CD4-positive, alpha-beta T cell treated with Interleukin-15 for 1 hour (primary cell): Measurements from ENCODE around the gene TSPAN12.
"Not testable (repeated sequence)": the region's sequence is repeated elsewhere in the genome, so short reads cannot be mapped to it uniquely, and the experiment has no call there.

ENCODE experiments used
- DNase-seq: peaks from one replicate; pipeline ENCODE4 v3.0.0-alpha.2; 2020

Gene TSPAN12, protein sequence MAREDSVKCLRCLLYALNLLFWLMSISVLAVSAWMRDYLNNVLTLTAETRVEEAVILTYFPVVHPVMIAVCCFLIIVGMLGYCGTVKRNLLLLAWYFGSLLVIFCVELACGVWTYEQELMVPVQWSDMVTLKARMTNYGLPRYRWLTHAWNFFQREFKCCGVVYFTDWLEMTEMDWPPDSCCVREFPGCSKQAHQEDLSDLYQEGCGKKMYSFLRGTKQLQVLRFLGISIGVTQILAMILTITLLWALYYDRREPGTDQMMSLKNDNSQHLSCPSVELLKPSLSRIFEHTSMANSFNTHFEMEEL

DNA sequence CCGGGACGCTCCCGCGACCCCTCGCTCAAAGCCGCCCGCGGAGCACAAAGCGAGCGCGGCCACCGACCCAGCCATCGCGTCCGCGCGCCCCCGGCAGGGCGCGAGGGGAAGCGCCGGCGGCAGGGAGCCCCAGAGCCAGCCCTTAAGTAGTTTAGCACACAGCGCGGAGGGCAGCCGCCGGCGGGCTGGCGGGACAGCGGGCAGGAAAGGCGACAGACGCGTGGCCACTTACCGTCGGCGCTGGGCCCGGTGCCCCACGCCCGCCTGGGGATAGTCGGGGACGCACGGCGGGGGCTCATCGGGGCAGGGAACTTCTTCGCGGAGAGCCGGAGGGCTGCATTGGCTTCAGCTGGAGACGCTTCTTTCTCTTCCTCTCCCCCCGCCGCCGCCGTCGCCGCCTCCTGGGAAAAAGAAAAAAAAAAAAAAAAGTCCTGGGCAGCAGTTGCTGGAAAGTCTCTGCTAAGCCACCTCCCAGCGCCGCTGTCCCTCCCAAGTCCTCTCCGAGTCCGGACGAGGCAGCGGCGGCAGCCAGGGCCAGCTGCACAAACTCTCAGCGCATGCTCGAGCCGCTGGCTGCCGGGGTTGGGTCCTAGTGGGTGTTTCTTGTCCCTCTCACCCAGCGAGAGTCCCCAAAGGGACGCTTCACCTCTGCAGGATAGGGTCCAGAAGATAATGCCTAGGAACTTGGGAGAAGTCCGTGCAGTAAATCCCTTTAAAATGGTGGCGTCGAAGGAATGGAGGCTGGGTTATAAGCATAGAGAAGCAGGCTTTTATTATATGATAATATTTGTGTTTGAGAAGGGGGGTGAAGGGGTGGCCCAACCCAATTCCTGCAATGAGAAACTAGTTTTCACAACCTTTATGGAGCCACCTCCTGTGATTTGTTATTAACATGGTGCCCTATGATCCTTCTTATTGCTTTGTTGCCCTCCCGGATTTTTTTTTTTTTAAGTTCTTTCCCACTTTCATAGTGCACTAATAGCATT is at the start of gene TSPAN12:
Gene TSPAN12 (minus strand): TSS at position 557 of the 986 bp plus-strand sequence. CDS start 1,381 bp downstream, outside the sequence.
- peak; percentile 16 for DNase-seq

DNA sequence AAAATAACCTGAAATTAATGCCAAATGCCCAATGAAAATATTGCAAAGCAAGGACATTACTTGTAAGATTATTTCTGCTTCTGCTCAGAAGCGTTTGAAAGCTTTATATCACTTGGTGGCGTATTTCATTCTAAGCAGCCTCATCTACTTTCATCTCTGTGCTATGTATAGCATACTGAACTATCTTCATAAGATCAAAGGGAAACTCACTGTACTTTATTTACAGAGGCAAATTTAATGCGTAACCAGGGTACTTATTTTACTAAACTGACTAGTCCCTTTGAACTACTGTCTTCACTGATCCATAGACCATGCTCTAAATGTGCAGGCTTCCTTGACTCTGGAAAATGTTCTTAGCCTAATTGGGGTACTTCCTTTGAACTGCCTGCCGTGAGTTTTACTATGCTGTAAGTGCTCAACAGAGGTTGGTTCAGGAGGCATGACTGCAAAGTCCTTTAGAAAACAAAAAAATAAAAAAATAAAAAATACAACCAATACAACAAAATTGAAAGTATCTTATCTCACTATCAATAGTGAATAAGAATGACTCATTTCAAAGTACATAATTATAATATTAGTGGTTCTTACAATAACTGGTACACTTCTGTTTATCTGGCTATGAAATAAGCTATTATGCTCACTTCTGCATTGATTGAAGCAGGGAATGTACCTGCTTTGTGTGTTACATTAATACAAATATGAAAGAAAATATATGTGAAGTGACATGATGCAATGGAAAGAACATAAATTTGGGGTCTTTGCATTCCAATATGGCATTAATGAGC is 41.0 kb upstream of the TSPAN12 start:
- no peak for DNase-seq

DNA sequence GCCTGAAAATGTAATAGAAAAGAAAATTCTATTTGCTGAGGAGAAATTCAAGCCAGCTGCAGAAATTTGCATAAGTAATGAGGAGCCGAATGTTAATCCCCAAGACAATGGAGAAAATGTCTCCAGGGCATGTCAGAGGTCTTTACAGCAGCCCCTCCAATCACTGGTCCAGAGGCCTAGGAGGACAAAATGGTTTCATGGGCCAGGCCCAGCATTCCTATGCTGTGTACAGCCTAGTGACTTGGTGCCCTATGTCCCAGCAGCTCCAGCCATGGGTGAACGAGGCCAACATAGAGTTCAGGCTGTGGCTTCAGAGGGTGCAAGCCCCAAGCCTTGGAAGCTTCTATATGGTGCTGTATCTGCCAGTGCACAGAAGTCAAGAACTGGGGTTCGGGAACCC is 37.3 kb upstream of the TSPAN12 start:
- DNase-seq = not testable (repeated sequence)

DNA sequence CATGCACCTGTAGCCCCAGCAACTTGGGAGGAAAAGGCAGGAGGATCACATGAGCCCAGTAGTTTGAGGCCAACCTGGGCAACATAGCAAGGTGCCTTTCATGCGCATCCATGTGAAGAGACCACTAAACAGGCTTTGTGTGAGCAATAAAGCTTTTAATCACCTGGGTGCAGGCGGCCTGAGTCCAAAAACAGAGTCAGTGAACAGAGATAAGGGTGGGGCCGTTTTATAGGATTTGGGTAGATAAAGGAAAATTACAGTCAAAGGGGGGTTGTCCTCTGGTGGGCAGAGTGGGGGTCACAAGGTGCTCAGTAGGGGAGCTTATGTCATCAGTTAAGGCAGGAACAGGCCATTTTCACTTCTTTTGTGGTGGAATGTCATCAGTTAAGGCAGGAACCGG is 27.7 kb upstream of the TSPAN12 start:
- not testable (repeated sequence) for DNase-seq

DNA sequence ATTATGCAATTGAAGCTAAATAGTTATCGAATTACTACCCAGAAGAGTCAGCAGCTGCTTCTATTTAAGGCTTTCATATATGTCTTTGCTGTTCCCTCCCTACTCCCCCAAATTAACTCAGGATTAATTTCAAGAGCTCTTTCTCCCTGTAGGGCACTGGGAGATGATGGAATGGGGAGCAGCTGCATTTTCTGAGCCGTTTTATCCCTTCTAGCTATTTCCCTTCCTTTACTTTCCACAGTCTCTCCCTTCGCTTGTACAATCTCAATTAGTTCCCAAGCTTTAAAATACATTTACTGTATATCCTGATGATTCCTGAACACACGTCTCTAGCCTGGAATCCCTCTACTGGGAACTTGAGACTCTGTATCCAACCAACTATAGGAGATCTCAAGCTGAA is 19.8 kb upstream of the TSPAN12 start:
- DNase-seq = no peak

DNA sequence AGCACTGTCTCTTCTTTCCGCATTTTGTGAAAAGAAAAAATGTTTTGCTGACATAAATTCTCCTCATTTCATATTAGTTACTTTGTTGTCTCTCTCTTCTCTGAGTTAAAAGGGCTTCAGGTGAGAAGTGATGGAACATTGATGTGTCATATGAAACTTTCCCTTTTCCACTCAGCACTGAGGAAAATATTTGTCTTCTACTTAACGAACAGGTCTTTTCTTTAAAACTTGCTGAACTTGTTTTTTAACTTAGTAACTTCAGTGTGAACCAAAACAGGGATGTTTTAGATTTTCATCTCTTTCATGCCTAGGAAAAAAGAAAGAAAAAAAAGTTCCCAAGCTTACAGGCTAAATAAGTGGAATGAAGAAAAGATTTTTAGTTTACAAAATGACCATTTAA is 19.0 kb upstream of the TSPAN12 start:
- no peak for DNase-seq

DNA sequence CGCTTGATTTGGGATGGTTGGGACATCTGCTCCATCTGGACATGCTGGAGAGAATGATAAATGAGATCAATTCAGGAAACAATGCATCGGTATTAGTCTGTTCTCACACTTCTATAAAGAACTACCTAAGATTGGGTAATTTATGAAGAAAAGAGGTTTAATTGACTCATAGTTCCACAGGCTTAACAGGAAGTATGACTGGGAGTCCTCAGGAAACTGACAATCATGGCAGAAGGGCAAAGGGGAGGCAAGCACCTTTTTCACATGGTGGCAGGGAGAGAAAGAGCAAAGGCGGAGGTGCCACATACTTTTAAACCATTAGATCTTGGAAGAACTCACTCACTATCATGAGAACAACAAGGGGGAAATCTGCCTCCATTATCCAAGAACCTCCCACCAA is 16.8 kb upstream of the TSPAN12 start:
- DNase-seq = no peak

DNA sequence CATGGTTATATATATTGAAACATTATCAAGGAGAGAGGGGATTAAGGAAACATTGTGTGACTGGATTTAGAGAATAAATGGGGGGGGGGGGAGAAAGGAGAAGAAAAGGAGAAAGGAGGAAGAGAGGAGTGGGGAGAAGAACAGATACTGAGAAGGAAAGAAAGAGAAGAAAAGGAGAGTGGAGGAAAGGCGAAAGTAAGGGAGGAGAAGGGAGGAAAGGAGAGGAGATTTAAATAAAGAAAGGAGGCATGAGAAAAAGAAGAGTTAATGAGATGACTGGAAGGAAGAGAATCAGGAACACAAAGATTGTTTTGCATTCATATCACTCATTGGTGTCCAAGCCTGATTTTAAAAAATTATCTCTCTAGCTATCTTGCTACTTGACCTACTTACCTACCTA is 16.1 kb upstream of the TSPAN12 start:
- DNase-seq = no peak

DNA sequence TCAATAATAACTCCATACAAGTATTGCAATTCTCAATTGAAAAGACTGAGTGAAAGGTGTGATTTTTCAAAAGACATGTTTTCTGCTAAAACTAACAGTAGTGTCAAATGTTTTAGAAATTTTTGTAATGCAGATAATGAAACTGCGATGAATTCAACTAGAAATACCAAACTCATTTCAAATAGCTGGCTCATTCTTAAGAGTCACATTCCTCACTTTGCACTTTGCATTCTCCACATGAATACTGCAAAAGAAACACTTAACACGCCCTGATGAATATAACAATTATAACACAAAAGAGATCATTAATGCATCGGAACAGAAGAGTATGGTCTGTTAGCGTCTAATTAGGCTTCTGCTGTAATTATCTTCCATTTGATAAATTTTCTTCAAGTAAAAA is 15.5 kb upstream of the TSPAN12 start:
- no peak for DNase-seq

DNA sequence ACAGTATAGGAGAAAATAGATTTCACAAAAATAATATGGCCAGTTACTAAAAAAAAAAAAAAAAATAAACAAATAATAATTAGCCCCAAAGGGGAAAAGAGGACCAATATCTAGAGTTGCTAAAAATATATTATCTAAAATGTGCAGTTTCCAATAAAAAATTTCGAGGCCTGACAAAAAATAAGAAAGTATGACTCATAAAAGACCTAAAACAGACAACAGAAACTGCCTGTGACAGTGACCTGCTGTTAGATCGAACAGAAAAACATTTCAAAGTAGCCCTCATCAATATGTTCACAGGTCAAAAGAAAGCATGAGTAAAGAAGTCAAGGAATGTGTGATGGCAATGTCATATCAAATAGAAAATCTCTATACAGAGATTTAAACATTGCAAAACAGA is 11.8 kb upstream of the TSPAN12 start:
- DNase-seq = no peak

DNA sequence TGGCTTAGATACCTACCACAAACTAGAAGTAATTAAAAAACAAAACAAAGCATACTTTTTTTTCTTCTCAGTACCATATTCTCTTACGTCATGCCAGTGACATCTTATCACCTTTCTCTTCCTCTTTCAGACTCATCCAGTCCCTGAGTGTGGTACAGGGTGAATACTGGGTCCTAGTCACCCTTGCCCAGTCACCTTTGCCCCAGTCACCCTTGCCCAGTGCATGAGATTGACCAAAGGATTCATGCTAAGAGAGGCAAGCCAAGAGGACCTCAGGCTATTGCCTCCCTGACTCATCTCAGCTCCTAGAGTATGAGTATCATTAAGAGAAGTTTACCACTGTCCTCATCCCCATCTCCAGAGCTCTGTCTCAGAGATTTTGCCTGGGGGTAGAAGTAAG is 10.0 kb upstream of the TSPAN12 start:
- no peak for DNase-seq

DNA sequence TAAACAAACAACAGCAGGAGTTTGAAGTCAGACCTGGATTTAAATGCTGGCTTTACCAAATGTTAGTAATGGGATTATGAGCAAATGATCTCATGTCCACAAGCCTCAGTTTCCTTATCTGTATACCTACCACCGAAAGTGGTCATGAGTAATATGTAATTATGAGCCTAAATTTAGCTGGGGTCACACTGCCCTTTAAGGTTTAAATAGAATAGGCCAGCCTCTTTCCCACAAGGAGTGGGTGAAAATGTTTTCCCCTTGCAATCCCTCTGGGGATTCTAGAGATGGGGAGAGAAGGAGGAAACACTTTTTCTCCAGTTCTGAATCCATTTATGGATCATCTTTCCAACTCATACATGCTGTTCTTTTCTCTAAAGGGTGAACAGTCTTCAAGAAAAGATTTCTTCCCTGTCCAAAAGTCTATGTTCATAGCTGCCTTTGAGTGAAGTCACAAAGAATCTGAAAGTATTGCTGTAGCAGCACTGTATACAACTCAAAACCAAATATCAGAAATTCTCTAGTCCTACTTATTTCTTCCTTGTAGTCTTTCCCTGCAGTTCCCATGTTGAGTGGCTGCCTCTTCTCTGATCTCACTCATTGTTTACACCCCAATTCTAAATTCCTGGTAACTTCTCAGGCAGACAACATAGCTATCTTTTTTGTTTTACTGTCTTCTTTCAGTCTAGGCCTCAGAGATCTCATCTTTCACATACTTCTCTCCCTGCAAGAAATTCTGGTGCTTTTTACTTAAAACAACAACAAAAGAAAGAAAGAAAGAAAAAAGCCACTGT is 7.4 kb upstream of the TSPAN12 start:
- no peak for DNase-seq

DNA sequence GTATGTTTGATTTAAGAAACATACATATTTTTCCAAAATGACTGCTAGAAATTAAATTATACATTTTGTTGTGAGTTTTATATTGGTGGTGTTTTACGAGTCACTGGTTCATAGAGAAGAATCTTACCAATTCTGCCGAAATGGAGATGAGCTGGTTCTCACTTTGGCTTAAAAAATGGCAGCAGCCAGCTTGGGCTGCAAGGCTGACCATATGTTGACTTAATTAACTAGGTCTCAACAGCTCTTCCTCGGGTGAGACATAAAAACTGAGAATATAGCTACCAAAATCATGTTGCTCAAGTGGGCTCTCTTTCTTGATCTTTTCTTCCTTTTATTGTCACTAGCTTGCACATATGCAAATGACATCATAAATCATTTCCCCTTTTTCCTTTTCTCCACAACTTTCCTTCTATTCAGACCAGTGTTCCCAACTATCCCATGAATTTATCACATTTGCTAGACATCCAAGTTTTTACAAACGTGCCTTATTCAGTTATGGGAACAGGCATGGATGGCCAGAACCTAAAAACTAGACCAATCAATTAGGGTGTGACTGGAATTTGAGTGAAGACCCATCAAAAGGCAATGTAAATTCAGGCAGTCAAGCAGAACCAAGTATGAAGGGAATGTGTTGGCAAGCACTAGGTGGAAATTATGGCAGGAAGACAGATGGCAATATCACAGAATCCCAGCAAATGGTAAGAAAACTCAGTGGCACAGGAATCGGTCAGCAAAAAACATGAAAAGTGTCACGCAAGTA is 6.4 kb upstream of the TSPAN12 start:
- no peak for DNase-seq

DNA sequence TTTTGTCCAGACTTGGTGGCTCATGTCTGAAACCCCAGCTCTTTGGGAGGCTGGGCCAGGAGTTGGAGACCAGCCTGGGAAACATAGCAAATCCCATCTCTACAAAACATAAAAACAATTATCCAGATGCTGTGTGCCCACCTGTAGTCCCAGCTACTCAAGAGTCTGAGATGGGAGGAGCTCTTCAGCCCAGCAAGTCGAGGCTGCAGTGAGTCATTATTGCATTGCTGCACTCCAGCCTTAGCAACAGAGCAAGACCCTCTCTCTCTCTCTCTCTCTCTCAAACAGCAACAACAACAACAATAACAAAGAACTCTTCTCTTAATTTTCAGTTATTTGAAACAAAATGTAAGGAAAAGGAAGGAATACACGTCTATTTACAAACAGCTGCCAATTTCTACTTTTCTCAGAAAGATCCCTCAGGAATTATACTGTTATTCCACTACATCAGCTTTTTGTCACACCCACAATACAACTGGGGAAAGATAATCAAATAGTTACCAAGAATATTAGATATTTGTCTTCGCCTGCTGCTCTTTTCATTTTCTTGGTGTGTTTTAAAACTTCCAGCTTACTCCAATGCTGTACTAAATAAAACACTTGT is 5.1 kb upstream of the TSPAN12 start:
- no peak for DNase-seq

DNA sequence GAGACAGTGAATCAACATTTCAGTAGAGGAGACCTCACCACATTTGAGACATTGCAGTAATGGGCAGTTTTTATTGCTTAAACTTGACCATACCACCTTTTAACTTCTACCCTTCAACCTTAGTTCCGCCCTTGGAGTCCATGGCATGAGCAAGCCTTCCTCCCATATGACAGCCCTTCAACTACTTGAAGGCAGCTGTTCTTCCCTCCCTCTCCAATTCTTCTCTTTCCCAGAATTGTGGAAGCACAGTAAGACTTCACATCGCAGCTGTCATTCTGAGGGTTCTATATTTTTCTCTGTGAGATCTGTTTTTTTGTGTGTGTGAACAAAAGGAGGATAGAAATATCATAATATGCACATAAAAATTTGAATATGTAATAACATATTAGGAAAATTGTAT is 2.2 kb upstream of the TSPAN12 start:
- no peak for DNase-seq

DNA sequence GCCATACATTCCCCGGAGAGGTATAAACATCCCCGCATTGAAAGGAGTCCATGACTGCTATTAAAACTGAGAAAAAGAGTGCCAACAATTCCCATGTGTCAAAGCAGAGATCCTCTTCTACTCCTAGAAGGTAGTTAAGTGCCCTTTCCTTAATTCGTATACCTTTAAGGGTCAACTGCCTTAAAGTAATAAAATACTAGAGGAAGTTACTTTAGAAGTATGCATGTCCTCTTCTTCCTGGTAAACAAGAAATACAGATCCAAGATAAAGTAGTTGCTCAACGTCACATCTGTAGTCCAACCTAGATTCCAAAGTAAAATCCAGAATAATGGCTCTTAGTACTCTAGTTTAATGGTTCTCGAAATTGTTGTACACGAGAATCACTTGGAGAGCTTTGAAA is 1.5 kb upstream of the TSPAN12 start:
- DNase-seq = no peak

DNA sequence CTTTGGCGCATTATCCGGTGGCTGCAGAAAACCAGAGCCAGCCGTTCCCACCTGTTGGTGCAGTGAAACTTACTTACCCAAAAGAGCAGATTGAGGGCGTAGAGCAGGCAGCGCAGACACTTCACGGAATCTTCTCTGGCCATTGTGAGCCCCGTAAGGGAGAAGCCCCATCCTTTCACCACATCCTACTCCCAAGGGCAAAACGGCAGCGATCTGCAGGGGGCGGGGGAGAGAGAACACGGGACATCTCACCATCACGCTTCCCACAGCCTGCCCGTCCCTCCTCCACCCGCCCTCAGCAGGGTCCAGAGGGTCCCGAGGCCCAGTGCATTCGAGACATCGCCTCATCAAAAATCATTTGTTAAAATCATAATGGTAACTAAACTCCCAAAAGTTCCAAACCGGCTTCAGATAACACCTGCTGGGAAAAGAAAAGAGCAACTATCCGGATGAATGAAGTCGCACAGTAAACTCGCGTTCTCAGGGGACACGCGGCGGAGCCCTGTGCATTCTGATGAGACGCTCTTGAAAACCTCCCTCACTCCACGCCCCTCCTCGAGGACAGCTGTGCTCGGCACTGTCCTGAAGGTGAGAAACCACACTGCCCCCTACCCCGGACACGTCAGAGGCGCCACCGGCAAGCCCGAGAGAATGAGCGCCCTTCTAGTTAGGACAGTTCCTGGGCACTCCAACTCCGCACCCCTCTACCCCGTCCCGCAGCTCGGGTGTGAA is 1.2 kb downstream of the TSPAN12 start:
- no peak for DNase-seq

DNA sequence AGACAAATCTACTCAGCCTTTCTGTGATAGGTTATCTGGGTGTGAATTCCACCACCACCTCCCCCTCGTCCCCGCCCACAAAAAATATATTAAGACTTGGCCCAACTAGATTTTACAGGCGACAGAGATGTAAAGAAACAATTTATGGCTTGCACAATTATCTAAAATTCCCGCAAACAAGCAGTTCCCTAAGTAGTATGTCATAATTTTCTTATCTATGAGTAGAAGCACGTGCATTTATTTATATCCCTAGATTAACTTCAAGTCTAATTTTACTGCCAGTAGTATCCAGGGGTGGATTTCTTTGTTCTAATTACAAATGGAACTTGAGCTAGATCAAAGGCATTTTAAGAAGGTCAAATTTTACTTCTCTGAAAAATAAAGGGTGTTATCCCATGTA is 1.7 kb downstream of the TSPAN12 start:
- DNase-seq = no peak

DNA sequence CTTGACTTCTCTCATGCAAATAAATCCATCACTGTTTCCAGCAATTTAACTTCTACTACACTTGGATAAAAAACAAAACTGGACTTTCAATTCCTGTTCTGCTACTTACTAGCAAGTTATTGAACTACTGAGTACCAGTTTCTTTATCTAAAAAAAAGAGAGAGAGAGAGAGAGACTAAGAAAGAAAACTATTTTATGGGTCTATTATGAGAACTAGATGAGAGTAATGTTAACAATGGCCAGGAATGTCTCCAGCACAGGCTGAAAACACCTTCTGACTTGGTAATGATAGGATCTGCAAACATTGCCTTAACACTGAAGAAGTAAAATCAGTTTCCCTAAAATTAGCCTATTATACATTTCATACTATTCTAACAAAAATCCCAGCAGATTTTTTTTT is 5.2 kb downstream of the TSPAN12 start:
- no peak for DNase-seq

DNA sequence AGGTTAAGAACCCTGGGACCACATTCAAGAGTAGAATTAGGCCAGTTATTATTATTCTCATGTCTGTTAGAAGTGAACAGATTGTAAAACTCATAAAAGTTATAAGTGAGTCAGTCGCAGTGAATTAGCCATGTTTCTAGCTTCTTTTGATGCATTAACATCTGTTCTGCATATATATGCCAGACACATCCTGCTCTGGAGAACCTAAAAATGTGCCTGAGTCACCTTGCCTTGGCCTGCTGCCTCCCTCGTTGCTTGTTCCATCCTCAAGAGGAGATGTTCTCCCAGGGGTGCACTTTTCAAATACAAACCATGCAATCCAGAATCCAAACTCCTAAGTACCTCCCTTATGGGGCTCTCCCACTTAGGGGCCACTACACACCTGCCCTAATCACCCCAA is 14.8 kb downstream of the TSPAN12 start:
- DNase-seq = no peak
